GM13977 (cell line): ENCODE results near the gene SMAD2.
"Not testable (repeated sequence)": the region's sequence is repeated elsewhere in the genome, so short reads cannot be mapped to it uniquely, and the experiment has no call there.

Experiments used
- DNase-seq: peaks from one replicate; pipeline ENCODE4 v3.0.0; 2012; ENCODE audit warnings: low spot score
- CTCF ChIP-seq: IDR thresholded peaks from 2 replicates; pipeline ENCODE4 v1.5.1; 2012; ENCODE audit warnings: mild to moderate bottlenecking, control low read depth; ENCODE audit not compliant: insufficient read depth; ENCODE audit errors: extremely low read depth, missing control alignments
- in situ Hi-C: fragments of 300-500 bp; cut with MboI; formaldehyde crosslinking; loops from one replicate; pipeline ENCODE4 v1.12.0; 2022; ENCODE audit warnings: low sequenced_read_pairs, low pct_unique_long_range_greater_than_20kb, mixed read lengths, inconsistent platforms; ENCODE audit not compliant: unreplicated experiment

The SMAD2 gene

GRCh38 chr18:47829831-47830230 lies 100.6 kb downstream of the SMAD2 start:
- in situ Hi-C loops = no loop called here
- no peak for DNase-seq
- no peak for TF ChIP-seq CTCF

GRCh38 chr18:47828031-47828430 lies 102.4 kb downstream of the SMAD2 start:
- DNase-seq, in situ Hi-C loops: not testable (repeated sequence)

- TF ChIP-seq CTCF = no peak
- DNase-seq = no peak
- in situ Hi-C loops = no loop called here
Measured at GRCh38 chr18:47826157-47827074, 104.0 kb downstream of the SMAD2 start.

GRCh38 chr18:47821314-47821713 lies 109.1 kb downstream of the SMAD2 start:
- no peak for TF ChIP-seq CTCF
- in situ Hi-C loops = no loop called here
- no peak for DNase-seq

- no peak for TF ChIP-seq CTCF
- DNase-seq = no peak
- in situ Hi-C loops = no loop called here
Measured at GRCh38 chr18:47817795-47818077, 112.7 kb downstream of the SMAD2 start.

- no peak for TF ChIP-seq CTCF
- in situ Hi-C loops = no loop called here
- DNase-seq = no peak
Measured at GRCh38 chr18:47817017-47817794, 113.3 kb downstream of the SMAD2 start.

- in situ Hi-C loops = no loop called here
- no peak for DNase-seq
- TF ChIP-seq CTCF = no peak
Measured at GRCh38 chr18:47815486-47816270, 114.8 kb downstream of the SMAD2 start.
